ENCODE results near the gene DOCK2. TPM values are rescaled to one million over a fixed set of nuclear protein-coding genes. Genes with fewer than 3 reads are reported as not detected.

DOCK2 gene
- total RNA-seq, 1 donor from 2014 or later, result 0.77 TPM

DNA sequence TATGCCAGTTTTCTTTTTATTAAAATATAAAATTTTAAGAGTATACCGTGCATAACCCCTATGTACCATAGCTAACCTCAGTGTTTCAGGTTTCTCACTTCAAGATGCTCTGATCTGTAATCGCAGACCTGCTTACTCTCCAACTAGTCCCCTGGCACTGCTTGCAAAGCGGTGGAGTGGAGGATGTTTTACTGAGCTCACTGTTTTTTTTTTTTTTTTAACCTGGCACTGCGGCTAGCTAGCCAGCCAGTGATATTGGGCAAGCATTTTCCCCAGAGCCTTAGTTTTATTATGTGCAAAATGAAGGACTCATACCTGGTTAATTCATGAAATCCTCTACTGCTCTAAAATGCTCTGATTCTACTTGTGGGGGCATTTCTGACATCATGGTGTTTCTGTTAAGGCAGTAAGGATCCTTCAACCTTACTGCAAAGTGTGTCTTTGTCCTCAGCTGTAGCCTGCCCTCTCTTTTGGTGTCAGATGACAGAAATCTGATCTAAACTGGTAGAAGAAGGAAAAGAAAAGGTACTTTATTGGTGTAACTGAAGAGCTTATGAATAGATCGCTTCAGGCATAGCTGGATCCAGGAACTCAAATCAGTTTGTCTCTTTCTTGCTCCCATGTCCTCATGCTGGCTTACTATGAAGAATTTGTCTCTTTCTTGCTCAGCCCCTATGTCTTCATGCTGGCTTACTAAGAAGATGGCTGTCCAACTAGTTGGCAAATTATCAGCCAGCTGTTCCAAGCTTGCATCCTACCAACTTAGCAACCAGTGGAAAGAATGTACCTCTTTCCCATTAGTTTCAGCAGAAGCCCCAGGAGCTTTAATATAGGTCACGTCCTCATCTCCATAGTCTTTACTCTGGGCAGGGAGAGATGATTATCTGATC, 59.8 kb downstream of the DOCK2 start:
- TF ChIP-seq, protein P1, sequence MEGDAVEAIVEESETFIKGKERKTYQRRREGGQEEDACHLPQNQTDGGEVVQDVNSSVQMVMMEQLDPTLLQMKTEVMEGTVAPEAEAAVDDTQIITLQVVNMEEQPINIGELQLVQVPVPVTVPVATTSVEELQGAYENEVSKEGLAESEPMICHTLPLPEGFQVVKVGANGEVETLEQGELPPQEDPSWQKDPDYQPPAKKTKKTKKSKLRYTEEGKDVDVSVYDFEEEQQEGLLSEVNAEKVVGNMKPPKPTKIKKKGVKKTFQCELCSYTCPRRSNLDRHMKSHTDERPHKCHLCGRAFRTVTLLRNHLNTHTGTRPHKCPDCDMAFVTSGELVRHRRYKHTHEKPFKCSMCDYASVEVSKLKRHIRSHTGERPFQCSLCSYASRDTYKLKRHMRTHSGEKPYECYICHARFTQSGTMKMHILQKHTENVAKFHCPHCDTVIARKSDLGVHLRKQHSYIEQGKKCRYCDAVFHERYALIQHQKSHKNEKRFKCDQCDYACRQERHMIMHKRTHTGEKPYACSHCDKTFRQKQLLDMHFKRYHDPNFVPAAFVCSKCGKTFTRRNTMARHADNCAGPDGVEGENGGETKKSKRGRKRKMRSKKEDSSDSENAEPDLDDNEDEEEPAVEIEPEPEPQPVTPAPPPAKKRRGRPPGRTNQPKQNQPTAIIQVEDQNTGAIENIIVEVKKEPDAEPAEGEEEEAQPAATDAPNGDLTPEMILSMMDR (conservative IDR thresholded peaks at IDR 0.05), result no peak
- Mint-ChIP-seq H3K27me3 (ENCODE audit: low read depth) (no peaks in the 10 kb centered on the region), H3K4me1 (peaks cover 10% of the 10 kb centered on the region), H3K27ac (ENCODE audit: unreplicated experiment) (no peak overlapping the region), H3K4me3 (no peak overlapping the region), H3K36me3 (ENCODE audit: low read depth) (no peaks in the 10 kb centered on the region), H3K9me3 (no peaks in the 10 kb centered on the region)
- no peak for DNase-seq (ENCODE audit: low read depth, low spot score)

DNA sequence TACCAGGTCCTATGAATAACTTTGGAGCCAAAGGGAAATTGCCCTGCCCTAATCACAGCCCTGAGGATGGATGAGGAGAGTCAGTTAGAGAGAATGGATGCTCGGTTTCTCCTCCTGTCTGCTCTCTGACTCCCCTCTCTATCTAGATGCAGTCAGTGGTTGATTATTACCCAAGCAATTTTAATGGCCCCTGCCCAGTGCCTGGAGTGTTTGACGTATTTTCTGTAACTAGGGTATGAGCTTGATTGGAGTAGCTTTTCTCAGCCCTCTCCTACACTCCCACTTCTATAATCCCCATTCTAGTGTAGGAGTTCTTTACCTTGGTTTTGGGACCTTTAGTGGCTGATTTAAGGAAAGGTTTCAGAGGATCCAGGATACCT, 60.4 kb downstream of the DOCK2 start:
- H3K27ac Mint-ChIP-seq (ENCODE audit: unreplicated experiment), result no peak overlapping the region
- H3K27me3 Mint-ChIP-seq (ENCODE audit: low read depth), result no peaks in the 10 kb centered on the region
- no peak overlapping the region for H3K4me3 Mint-ChIP-seq

DNA sequence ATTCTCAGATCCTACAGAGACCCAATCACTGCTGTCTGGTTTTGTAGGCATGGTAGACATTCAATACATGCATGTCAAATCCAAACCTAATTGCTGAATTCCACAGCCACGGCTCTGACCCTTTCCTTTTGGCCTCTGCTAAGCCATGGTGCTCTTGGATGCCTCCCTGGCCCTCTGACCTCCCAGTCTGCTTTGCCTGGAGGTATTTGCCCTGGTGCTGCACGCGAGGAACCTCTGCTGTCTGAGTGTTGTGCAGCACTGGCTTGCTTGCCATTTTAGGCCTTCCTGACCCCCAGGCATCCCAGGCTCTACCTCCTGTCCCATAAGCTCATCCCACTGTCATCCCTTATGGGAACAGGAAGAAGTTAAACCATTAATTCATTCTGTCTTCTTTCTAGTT, 60.9 kb downstream of the DOCK2 start:
- TF ChIP-seq, protein P1 (conservative IDR thresholded peaks at IDR 0.05), result no peak
- H3K27ac Mint-ChIP-seq (ENCODE audit: unreplicated experiment), result no peak overlapping the region
- H3K4me3 Mint-ChIP-seq, result no peak overlapping the region
- H3K36me3 Mint-ChIP-seq (ENCODE audit: low read depth), result no peaks in the 10 kb centered on the region
- no peaks in the 10 kb centered on the region for H3K9me3 Mint-ChIP-seq
- no peak for DNase-seq (ENCODE audit: low read depth, low spot score)
- H3K27me3 Mint-ChIP-seq (ENCODE audit: low read depth), result no peaks in the 10 kb centered on the region
- peaks cover 13% of the 10 kb centered on the region for H3K4me1 Mint-ChIP-seq

More for the DNA sequence above, 60.4 kb downstream of the DOCK2 start:
- no peak for DNase-seq (ENCODE audit: low read depth, low spot score)
- Mint-ChIP-seq H3K36me3 (ENCODE audit: low read depth) (no peaks in the 10 kb centered on the region), H3K4me1 (peaks cover 11% of the 10 kb centered on the region), H3K9me3 (no peaks in the 10 kb centered on the region)
- TF ChIP-seq, protein P1 (conservative IDR thresholded peaks at IDR 0.05), result no peak

DNA sequence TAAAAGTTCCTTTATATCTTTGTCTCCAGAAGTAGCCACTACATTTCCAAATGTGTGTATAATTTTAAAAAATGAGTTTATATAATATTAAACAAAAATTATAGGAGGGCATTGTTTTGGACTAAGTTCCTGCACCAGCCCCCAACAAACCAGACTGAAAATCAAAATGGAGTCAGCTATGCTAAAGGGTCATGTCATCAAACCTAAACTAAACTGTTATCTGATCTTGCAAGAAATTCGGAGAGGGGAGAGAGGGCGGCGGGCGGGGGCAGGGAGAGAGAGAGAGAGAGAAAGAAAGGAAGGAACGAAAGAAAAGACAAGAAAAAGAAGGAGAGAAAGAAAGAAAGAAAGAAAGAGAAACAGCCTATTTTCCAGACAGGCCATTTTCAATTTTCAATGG, 63.5 kb downstream of the DOCK2 start:
- Mint-ChIP-seq H3K36me3 (ENCODE audit: low read depth) (no peaks in the 10 kb centered on the region), H3K9me3 (no peaks in the 10 kb centered on the region), H3K27me3 (ENCODE audit: low read depth) (no peaks in the 10 kb centered on the region), H3K27ac (ENCODE audit: unreplicated experiment) (no peak overlapping the region), H3K4me3 (no peak overlapping the region), H3K4me1 (peaks cover 14% of the 10 kb centered on the region)
- TF ChIP-seq, protein P1 (conservative IDR thresholded peaks at IDR 0.05), result no peak
- DNase-seq (ENCODE audit: low read depth, low spot score), result no peak

DNA sequence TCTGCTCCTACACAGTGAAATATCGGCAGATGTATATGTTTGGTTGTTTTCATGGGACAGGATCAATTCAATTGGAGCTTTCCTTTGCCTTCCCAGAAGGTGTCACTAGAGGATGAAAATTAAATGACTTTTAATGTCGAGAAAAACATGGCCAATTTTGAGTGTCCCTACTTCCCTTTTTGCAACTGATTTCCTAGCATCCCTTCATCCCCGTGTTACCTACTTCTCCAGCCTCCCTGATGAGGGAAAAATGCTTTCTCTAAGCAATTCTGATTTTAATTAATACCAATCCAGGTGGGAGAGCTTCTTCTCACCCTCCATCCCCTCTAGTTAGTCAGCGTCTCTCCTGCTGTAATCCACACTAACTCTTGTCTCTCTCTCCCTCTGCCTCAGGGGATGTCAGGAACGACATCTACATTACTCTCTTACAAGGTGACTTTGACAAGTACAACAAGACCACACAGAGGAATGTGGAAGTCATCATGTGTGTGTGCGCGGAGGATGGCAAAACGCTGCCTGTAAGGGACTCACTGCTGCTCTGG, 64.9 kb downstream of the DOCK2 start:
- no peak for DNase-seq (ENCODE audit: low read depth, low spot score)
- Mint-ChIP-seq H3K9me3 (no peaks in the 10 kb centered on the region), H3K27me3 (ENCODE audit: low read depth) (no peaks in the 10 kb centered on the region), H3K4me3 (no peak overlapping the region), H3K36me3 (ENCODE audit: low read depth) (no peaks in the 10 kb centered on the region), H3K27ac (ENCODE audit: unreplicated experiment) (no peak overlapping the region), H3K4me1 (peaks cover 17% of the 10 kb centered on the region)
- TF ChIP-seq, protein P1 (conservative IDR thresholded peaks at IDR 0.05), result peak; percentile 59
